A673 (cell line): ENCODE results near the gene ADAMTS6.

Source experiments
- CTCF ChIP-seq: fragments of 300-800, 200-600 bp; sonication (generic); conservative IDR thresholded peaks from 2 replicates; pipeline ENCODE4 v1.5.1; 2017; ENCODE audit warnings: low read depth, mild to moderate bottlenecking, antibody characterized with exemption, low read length, moderate library complexity, mixed read lengths
- EZH2 ChIP-seq: fragments of 200-600 bp; sonication (generic); IDR thresholded peaks from 2 replicates; pipeline ENCODE4 v1.6.1; 2017; ENCODE audit warnings: borderline replicate concordance, low read depth, mild to moderate bottlenecking, mixed read lengths, antibody characterized with exemption, low read length; ENCODE audit not compliant: poor library complexity, severe bottlenecking

- TF ChIP-seq CTCF: no peak
- no peak for TF ChIP-seq EZH2
Measured at GRCh38 chr5:65383859-65384258, 97.9 kb downstream of the ADAMTS6 start.
